SJCRH30 (cell line): Measurements from ENCODE around the gene XRRA1. TPM values are rescaled to one million over a fixed set of nuclear protein-coding genes. Genes with fewer than 3 reads are reported as not detected.
"Not testable (repeated sequence)": the region's sequence is repeated elsewhere in the genome, so short reads cannot be mapped to it uniquely, and the experiment has no call there.

Source experiments
- DNase-seq, 2 experiments: peaks; one replicate each; pipeline ENCODE4 v3.0.0-alpha.2; 2015 to 2020
- H3K27ac ChIP-seq: fragments of 250-450 bp; sonication (Bioruptor Pico); 2 replicates; pipeline ENCODE4 v1.5.1; 2020; ENCODE audit warnings: mild to moderate bottlenecking, moderate library complexity
- H3K27me3 ChIP-seq: fragments of 250-450 bp; sonication (Bioruptor Pico); 2 replicates; pipeline ENCODE4 v1.5.1; 2020; ENCODE audit warnings: mild to moderate bottlenecking, moderate library complexity
- H3K36me3 ChIP-seq: fragments of 250-450 bp; sonication (Bioruptor Pico); 2 replicates; pipeline ENCODE4 v1.5.1; 2020; ENCODE audit warnings: mild to moderate bottlenecking, moderate library complexity
- H3K4me1 ChIP-seq: fragments of 250-450 bp; sonication (Bioruptor Pico); 2 replicates; pipeline ENCODE4 v1.5.1; 2020; ENCODE audit warnings: mild to moderate bottlenecking, moderate library complexity
- H3K4me3 ChIP-seq: fragments of 250-450 bp; sonication (Bioruptor Pico); 2 replicates; pipeline ENCODE4 v1.5.1; 2020; ENCODE audit warnings: mild to moderate bottlenecking, moderate library complexity
- H3K9me3 ChIP-seq: fragments of 250-450 bp; sonication (Bioruptor Pico); replicated peaks from 2 replicates; pipeline ENCODE4 v1.5.1; 2020; ENCODE audit warnings: mild to moderate bottlenecking, moderate library complexity
- total RNA-seq: library from RNA; depleted of rRNA; stranded (reverse); fragments of >200 nt; shearing (Covaris generic); gene quantifications from 2 replicates; pipeline ENCODE4 v1.2.3, GENCODE V29; 2014

Gene XRRA1
- total RNA-seq, 1 experiment from 2014 or later: 5.7 TPM

DNA sequence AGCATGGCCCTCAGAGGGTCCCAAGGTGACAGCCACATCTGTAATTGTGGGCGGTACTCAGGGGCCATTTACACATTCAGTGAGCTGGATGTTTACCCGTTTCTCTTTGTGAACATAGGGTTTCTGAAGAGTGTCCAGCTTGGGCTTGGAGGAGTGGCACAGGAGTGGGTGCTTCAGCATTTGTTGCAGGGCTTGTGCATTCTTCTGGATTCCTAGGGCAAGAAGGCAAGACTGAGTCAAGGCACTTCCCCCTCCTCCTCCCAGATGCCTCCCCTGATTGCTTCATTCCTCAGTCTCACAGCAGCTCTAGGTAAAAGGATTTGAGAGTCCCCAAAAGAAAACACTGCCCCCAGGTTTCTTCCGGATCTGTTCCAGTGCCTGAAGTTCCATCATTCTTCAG lies 104.8 kb downstream of the XRRA1 start:
- Histone ChIP-seq H3K4me3 (no peak overlapping the region), H3K36me3 (peaks cover 27% of the 10 kb centered on the region), H3K4me1 (no peaks in the 10 kb centered on the region), H3K27me3 (no peaks in the 10 kb centered on the region), H3K27ac (no peak overlapping the region), H3K9me3 (no peaks in the 10 kb centered on the region)
- DNase-seq: no peak

DNA sequence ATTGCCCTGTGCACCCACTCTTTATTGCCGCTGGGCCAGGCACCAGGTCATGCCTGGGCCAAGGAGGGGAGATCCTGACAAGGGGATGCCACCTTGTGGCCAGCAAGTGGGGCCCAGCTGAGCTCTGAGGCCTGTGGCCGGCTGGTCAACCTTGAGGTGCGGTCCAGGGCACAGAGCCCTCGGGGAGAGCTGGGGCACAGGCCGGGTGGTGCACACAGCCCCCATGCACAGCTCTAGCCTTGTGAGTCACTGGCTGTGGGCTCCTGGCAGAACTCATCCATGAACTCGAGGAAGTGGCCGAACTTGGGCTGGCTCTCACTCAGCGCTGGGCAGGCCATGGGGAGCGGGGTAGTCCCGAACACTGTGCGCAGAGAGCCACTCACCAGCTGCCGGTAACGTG lies 105.9 kb downstream of the XRRA1 start:
- H3K36me3 ChIP-seq: peaks cover 29% of the 10 kb centered on the region
- no peaks in the 10 kb centered on the region for H3K9me3 ChIP-seq
- no peaks in the 10 kb centered on the region for H3K4me1 ChIP-seq
- no peak for DNase-seq
- H3K27me3 ChIP-seq: no peaks in the 10 kb centered on the region
- H3K4me3 ChIP-seq: no peak overlapping the region
- no peak overlapping the region for H3K27ac ChIP-seq

DNA sequence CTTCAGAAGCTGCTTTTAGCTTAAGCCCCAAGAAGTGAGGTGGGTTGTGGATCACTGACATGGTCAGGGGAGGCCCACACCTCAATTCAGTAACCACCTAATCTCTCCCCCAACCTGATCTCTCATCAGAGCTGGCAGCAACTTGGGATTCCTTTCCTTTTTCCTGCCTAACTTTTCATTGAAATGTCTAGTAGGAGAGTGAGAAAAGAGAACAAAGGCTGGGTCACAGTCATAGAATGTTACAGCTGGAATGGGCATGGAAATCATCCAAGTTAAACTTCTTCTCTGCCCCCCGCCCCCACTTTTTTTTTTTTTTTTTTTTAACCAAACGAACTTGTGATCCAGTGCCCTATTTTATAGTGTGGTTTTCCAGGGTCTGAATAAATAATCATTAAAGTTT lies 108.4 kb downstream of the XRRA1 start:
- Histone ChIP-seq H3K27me3 (no peaks in the 10 kb centered on the region), H3K9me3 (no peaks in the 10 kb centered on the region), H3K4me1 (no peaks in the 10 kb centered on the region), H3K27ac (no peak overlapping the region), H3K4me3 (no peak overlapping the region), H3K36me3 (peaks cover 38% of the 10 kb centered on the region)
- DNase-seq: no peak

DNA sequence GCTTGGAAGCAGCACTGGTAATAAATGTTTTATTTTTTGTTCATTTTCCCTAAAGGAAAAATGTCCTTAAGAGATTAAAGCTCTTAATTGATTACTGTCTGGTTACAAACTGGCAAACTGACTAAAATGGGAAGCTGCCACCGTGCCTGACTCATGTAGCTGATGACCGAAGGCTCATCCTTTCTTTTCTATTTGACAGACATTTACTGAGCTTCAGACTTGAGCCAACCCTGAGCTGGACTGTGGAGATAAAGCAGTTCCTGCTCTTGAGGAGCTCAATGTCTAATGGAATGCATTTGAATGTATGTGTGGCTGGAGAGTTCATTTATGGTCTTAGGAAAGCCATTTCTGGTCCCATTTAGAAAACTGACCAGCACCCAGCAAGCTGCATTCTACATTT lies 108.9 kb downstream of the XRRA1 start:
- no peaks in the 10 kb centered on the region for H3K27me3 ChIP-seq
- H3K4me3 ChIP-seq: no peak overlapping the region
- H3K27ac ChIP-seq: no peak overlapping the region
- no peak for DNase-seq
- H3K4me1 ChIP-seq: no peaks in the 10 kb centered on the region
- peaks cover 41% of the 10 kb centered on the region for H3K36me3 ChIP-seq
- no peaks in the 10 kb centered on the region for H3K9me3 ChIP-seq

DNA sequence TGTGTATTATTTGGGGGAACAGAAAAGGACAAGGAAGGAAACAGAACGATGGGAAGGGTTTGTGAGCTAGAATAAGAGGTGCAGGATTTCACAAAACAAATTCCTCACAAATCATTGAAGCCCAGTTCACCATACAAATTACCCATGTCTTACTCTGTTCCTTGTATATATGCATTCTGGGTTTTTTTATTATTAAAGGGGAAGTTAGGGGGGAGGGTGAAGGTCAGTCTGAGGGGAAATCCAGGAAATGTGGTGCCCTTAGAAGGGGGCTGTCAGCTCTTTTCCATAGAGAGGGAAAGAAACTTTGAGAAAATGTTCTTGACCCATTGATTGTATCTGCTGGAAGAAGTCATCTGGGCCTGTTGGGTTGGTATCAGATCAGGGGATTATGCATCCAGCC lies 109.4 kb downstream of the XRRA1 start:
- Histone ChIP-seq H3K4me1 (no peaks in the 10 kb centered on the region), H3K9me3 (no peaks in the 10 kb centered on the region), H3K4me3 (no peak overlapping the region), H3K27me3 (no peaks in the 10 kb centered on the region), H3K27ac (no peak overlapping the region), H3K36me3 (peaks cover 42% of the 10 kb centered on the region)
- no peak for DNase-seq

DNA sequence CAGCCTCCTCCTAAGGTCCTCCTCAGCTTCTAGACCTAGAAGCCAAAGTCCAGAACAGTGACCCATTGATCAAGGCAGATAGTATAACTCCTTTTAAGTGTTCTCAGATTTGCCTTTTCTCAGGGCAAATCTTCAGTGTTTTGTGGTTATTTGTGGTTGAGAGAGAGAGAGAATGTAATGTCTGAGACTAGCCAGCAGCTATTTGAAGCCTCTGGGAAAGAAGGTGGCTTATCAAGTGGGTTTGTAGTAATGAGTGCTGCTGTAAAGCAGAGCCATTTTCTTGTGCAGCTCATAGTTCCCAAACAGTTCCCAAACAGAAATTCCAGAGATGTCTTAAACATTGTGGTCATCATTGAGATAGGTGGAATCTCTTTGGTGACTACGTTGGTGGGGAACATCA lies 110.7 kb downstream of the XRRA1 start:
- H3K27ac ChIP-seq: no peak overlapping the region
- H3K4me1 ChIP-seq: no peaks in the 10 kb centered on the region
- no peak overlapping the region for H3K4me3 ChIP-seq
- no peak for DNase-seq
- no peaks in the 10 kb centered on the region for H3K9me3 ChIP-seq
- no peaks in the 10 kb centered on the region for H3K27me3 ChIP-seq
- peaks cover 38% of the 10 kb centered on the region for H3K36me3 ChIP-seq

DNA sequence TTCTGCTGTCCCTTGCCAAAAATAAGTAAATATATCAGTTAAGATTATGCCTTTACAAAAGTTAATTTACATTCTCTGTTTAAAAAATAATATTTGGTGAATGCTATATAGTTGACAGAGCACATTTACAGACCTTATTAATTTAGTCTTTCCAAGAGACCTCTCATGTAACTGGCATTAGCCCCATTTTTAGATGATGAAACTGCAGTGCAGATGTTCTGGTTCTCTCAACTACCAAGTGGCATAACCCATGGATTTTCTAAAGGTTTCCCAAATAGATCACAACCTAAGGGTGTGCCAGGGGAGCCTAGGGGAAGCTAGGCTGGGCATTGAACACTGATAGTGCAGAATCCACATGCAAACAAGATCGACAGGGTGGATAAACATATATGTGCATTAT lies 111.7 kb downstream of the XRRA1 start:
- no peak for DNase-seq

DNA sequence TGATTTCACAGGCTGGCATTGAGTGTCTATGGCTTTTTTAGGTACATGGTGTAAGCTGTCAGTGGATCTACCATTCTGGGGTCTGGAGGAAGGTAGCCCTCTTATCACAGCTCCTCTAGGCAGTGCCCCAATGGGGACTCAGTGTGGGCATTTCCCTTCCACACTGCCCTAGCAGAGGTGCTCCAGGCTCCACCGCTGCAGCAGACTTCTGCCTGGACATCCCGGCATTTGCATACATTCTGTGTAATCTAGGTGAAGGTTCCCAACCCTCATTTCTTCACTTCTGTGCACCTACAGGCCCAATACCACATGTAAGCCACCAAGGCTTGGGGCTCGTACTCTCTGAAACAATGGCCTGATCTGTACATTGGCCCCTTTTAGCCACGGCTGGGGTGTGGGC lies 122.0 kb downstream of the XRRA1 start:
- Histone ChIP-seq H3K27ac (no peak overlapping the region), H3K27me3 (no peaks in the 10 kb centered on the region), H3K4me1 (no peaks in the 10 kb centered on the region), H3K9me3 (no peaks in the 10 kb centered on the region), H3K36me3 (peaks cover 27% of the 10 kb centered on the region), H3K4me3 (no peak overlapping the region)
- no peak for DNase-seq

More for the DNA sequence above, 111.7 kb downstream of the XRRA1 start:
- peaks cover 32% of the 10 kb centered on the region for H3K36me3 ChIP-seq
- no peaks in the 10 kb centered on the region for H3K27me3 ChIP-seq
- H3K4me1 ChIP-seq: no peaks in the 10 kb centered on the region
- no peak overlapping the region for H3K4me3 ChIP-seq
- H3K9me3 ChIP-seq: no peaks in the 10 kb centered on the region
- H3K27ac ChIP-seq: no peak overlapping the region

DNA sequence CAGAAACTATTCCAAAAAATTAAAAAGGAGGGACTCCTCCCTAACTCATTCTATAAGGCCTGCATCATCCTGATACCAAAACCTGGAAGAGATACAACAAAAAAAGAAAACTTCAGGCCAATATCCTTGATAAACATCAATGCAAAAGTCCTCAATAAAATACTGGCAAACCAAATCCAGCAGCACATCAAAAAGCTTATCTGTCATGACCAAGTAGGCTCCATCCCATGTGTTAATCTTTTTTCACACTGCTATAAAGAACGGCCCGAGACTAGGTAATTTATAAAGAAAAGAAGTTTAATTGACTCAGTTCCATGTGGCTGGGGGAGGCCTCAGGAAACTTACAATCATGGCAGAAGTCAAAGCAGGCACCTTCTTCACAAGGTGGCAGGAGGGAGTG lies 123.3 kb downstream of the XRRA1 start:
- H3K36me3 ChIP-seq: peaks cover 27% of the 10 kb centered on the region
- H3K4me3 ChIP-seq, DNase-seq, H3K4me1 ChIP-seq, H3K9me3 ChIP-seq, H3K27ac ChIP-seq, H3K27me3 ChIP-seq: not testable (repeated sequence)

DNA sequence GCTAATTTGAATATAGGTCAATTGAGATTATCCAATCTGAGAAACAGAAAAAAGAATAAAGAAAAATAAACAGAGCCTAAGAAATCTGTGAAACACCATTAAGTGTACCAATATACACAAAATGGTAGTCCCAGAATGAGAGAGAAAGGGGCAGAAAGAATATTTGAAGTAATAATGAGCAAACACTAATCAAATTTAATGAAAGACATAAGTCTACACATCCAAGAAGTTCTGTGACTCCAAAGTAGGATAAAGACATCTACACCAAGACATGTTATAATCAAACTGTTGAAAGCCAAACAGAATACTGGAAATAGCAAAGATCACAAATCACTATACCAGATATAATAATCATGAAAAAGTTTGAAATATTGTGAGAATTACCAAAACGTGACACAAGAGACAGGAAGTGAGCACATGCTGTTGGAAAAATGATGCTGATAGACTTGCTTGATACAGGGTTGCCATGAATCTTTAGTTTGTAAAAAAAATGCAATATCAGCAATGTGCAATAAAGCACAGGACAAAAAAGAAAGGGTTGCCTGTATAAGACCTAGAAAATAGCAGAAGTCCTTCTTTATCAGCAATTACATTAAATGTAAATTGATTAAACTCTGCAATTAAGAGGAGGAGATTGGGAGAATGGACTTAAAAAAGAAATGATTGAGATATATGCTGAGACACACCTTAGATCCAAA lies 124.5 kb downstream of the XRRA1 start:
- Histone ChIP-seq H3K36me3 (peaks cover 33% of the 10 kb centered on the region), H3K4me3 (no peak overlapping the region), H3K27me3 (no peaks in the 10 kb centered on the region), H3K9me3 (no peaks in the 10 kb centered on the region), H3K4me1 (no peaks in the 10 kb centered on the region), H3K27ac (no peak overlapping the region)
- DNase-seq: no peak

DNA sequence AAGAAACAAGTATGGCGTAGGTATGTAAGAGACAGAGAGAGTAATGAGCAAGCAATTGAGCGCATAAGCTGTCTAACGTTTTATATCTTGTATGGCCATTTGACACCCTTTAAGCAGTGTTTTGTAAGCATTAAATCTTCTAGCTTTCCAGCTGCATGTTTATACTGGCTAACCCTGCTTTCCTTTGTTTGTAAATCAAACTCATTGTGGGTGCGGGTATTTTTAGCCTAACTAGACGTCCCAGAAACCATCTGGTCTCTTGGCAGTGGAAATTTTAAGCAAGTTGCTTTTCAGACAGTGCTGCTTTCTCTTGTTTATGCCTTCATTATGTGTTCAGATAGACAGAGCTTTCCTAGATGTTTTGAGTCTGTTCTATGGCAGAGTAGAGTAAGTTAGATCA lies 126.7 kb downstream of the XRRA1 start:
- no peaks in the 10 kb centered on the region for H3K4me1 ChIP-seq

DNA sequence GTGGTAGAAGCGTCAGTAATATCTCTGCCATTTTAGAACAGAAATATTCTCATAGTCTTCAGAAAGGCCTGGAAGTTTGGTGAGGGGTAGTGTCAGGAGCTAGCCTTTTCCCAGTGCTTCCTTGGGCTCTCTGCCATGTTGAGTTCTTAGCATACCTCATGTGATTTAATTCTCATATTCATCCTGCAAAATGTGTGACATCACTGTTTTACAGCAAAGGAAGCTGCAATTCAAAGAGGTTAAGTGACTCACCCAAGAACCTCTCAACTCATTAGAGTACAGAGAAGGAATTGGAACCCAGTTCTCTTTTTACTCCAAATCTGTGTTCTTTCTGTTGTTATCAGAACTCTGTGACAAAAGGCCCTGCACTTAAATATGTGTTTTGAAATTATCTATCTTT lies 128.1 kb downstream of the XRRA1 start:
- H3K4me3 ChIP-seq: no peak overlapping the region
- no peaks in the 10 kb centered on the region for H3K9me3 ChIP-seq
- H3K36me3 ChIP-seq: peaks cover 32% of the 10 kb centered on the region
- DNase-seq: no peak
- no peaks in the 10 kb centered on the region for H3K27me3 ChIP-seq
- peaks cover 4% of the 10 kb centered on the region; the same call in 1 of the 2 replicates for H3K4me1 ChIP-seq
- H3K27ac ChIP-seq: no peak overlapping the region

More for the DNA sequence above, 126.7 kb downstream of the XRRA1 start:
- Histone ChIP-seq H3K9me3 (no peaks in the 10 kb centered on the region), H3K27me3 (no peaks in the 10 kb centered on the region), H3K27ac (no peak overlapping the region), H3K4me3 (no peak overlapping the region), H3K36me3 (peaks cover 31% of the 10 kb centered on the region)
- no peak for DNase-seq

DNA sequence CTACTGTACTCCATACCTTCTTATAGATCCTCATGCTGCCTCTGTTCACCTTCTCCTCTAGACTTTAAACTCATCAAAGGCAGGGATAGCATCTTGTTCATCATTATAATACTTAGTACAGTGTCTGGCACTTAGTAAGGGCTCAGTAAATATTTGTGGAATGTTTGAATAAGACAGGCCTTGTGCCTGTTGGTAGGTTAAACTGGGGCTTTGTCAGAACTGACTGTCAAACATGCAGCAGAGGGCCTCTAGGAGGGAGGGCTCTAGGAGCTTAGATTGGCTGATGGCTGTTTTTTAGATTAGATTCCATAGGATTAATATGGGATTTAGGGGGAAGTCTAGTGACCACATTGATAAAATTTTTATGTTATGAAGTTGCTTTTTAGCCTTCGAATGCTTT lies 129.5 kb downstream of the XRRA1 start:
- DNase-seq: no peak
- Histone ChIP-seq H3K9me3 (no peaks in the 10 kb centered on the region), H3K4me1 (peaks cover 4% of the 10 kb centered on the region; the same call in 1 of the 2 replicates), H3K36me3 (peaks cover 36% of the 10 kb centered on the region), H3K27me3 (no peaks in the 10 kb centered on the region), H3K4me3 (no peak overlapping the region), H3K27ac (no peak overlapping the region)

DNA sequence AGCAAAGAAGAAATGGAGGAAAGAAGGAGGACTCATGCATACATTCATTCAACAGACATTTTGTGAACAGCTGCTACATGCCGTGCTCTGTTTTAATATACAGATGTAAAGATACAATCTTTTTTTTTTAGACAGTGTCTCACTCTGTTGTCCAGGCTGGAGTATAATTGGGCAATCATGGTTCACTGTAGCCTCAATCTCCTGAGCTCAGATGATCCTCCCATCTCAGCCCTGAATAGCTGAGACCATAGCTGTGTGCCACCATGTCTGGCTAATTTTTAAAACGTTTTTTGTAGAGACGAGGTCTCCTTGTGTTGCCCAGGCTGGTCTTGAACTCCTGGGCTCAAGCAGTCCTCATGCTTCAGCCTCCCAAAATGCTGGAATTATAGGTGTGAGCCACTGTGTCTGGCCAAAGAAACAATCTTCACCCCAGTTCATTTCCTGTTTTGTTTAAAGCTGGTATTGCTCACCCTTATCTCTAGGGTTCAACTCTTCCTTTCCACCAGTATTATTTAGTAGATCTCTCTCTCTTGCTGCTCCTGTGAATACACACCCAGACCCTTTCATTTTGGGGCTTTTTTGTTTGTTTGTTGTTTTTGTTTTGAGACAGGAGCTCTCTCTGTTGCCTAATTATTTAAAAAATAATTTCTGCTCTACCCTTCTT lies 130.5 kb downstream of the XRRA1 start:
- DNase-seq: no peak
- no peak overlapping the region for H3K27ac ChIP-seq
- peaks cover 4% of the 10 kb centered on the region; the same call in 1 of the 2 replicates for H3K4me1 ChIP-seq
- H3K27me3 ChIP-seq: no peaks in the 10 kb centered on the region
- peaks cover 33% of the 10 kb centered on the region for H3K36me3 ChIP-seq
- H3K9me3 ChIP-seq: no peaks in the 10 kb centered on the region
- no peak overlapping the region for H3K4me3 ChIP-seq

DNA sequence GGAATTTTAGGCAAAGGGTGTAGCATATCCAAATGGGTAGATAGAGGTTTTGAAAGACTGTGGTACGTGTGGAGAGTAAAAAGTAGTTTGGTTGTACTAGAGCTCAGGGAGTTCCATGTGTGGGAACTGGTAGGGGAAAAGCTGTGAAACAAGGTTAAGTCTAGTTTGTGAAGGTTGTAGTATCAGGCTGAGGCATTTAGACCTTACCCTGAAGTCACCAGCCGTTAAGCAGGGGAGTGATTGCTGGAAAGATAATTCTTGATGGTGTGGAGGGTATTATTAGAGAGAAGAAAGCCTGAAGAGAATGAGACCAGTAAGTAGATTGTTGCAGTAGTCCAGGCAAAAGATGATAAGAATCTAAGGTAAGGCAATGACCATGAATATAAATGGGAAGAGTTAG lies 132.2 kb downstream of the XRRA1 start:
- Histone ChIP-seq H3K36me3 (peaks cover 31% of the 10 kb centered on the region), H3K4me3 (no peak overlapping the region), H3K9me3 (no peaks in the 10 kb centered on the region), H3K27me3 (no peaks in the 10 kb centered on the region), H3K4me1 (peaks cover 4% of the 10 kb centered on the region; the same call in 1 of the 2 replicates), H3K27ac (no peak overlapping the region)
- no peak for DNase-seq

DNA sequence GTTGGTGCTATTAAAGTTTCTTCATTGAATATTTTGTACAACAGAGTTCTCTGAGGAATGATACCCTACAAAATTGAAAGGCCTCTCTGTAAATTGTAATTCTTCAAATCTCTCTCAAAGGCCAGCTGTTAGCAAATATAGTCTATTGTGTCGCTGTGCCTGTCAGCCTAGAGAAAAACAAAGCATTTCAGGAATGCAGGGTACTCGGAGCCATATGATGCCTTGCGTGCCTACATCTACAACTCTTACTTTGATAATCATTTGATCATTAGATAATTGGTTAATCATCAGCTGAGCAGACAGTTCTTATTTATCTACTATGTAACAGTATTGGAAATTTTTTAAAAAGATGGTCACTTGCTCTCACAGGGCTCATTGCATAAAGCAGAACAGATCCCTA lies 132.9 kb downstream of the XRRA1 start:
- Histone ChIP-seq H3K36me3 (peaks cover 31% of the 10 kb centered on the region), H3K4me1 (peaks cover 4% of the 10 kb centered on the region; the same call in 1 of the 2 replicates), H3K27me3 (no peaks in the 10 kb centered on the region), H3K4me3 (no peak overlapping the region), H3K27ac (no peak overlapping the region), H3K9me3 (no peaks in the 10 kb centered on the region)
- no peak for DNase-seq
